NCI-H748 (cell line): ENCODE data around the gene MSH3.
"Not testable (repeated sequence)": the region's sequence is repeated elsewhere in the genome, so short reads cannot be mapped to it uniquely, and the experiment has no call there.

Source experiments
- DNase-seq: peaks from one replicate; lab custom pipeline; 2025; ENCODE audit not compliant: unreplicated experiment; lab: John Stamatoyannopoulos, UW

MSH3 gene

DNA sequence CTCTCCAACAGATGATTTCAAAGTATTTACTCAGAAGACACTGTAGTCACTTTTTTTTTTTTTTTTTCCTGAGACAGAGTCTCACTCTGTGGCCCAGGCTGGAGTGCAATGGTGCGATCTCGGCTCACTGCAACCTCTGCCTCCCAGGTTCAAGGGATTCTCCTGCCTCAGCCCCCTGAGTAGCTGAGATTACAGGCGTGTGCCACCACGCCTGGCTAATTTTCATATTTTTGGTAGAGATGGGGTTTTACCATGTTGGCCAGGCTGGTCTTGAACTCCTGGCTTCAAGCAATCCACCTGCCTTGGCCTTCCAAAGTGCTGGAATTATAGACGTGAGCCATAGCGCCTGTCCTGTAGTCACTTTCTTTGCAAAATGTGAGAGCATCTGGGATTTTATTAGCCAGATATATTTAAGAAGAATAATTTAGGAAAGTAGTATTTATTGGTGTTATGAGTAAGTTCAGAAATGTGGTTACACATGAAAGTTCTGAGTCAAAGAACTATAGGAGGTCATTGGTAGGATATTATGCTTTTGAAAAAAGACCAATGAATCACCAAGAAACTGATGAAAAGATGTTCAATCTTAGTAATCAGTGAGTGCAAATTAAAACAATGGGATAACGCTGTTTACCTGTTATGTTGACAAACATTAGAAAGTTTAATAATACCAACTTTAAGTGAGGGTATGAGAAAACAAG is 135.0 kb downstream of the MSH3 start:
- not testable (repeated sequence) for DNase-seq

DNA sequence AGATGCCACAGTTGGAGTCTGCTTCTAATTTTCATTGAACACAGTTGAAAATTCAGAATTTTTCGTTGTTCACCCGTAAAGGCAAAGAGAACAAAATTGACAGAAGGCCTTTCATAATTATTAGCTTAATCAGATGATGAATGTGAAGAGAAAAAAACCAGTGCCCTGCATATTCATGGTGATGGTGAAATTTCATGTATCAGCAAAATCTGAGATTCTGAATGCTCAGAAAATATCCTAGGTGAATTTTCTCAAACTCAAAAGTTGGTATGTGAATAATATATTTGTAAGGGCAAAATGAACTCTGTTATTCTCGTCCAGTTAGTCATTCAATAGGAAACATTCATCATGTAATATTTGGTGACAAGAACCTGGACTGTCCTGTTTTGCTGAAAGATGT is 136.2 kb downstream of the MSH3 start:
- DNase-seq = no peak

DNA sequence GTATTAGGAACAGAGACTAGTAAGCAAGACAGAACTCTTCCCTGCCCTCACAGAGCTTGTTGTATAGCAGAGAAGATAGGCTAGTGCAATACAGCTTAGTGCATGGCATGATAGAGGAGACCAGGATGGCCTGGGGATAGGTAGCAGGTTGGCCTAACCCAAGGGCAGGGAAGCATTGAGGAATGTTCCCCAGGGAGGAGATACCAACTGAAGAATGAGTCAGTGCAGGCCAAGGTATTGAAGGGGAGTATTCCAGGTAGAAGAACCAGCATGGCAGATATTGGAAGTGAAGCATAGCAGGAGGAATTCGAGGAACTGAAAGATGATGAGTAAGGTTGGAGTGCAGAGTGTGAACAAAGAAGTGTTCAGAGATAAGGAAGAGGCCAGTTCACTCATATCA is 138.9 kb downstream of the MSH3 start:
- DNase-seq = no peak

DNA sequence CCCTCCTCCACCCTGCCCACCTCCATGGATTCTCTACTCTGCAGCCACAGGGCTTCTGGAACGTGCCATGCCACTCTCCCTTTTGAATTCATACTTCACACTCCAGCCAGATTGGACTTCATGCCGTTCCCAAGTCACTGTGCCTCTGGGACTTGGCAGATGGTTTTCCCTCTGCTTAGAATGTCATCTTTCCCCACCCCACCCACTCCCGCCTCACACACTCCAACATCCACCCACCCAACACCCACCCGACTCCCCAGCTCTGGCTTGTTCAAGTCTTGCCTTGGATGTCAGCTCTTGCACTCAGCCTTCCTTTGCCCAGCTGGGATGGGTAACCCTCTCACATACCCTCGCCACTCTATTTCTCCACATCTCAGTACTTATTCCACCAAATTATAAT is 142.4 kb downstream of the MSH3 start:
- no peak for DNase-seq

DNA sequence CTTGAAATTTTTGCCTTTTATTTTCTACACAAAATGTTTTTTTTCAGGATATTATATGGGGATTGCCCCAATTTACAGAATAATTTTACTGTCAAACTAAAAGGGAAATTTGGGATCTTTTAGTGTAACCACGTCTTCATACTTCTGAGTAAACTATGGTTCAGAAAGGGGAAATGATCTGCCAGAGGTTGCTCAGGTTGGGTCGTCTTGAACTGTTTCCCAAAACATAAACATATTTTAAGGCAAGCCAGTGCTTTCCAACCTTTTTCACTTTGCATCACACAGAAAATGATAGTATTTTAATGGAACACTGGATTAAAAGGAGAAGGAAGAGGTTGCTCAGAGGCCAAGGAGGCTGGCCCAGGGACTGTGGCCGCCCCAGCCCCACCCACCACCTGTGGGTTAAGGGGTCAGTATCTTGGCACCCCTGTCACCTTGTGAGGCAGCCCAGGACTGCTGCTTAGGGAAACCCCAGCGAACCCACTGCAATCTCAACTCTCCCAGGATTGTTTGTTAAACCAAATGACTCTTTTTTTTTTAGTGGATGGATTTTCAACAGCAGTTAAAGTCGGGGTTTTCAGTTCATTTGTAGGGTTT is 143.1 kb downstream of the MSH3 start:
- no peak for DNase-seq

DNA sequence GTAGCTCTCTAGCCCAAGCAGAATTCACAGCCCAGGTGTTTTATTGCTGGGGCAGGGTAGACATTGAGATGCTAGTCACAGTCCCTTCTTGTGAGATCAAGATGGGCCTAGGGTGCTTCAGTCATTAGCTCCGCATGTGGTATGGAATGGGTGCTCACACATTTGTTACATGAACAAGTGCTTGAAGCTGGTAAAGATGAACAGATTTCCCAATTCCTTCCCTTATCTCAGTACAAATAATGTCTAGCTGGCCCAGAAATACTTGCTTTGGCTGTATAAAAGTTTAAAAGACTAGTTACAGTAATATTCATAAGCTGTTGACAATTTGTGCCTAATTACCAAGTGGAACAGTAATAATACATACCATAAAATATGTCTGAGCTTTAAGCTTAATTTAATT is 143.7 kb downstream of the MSH3 start:
- no peak for DNase-seq

DNA sequence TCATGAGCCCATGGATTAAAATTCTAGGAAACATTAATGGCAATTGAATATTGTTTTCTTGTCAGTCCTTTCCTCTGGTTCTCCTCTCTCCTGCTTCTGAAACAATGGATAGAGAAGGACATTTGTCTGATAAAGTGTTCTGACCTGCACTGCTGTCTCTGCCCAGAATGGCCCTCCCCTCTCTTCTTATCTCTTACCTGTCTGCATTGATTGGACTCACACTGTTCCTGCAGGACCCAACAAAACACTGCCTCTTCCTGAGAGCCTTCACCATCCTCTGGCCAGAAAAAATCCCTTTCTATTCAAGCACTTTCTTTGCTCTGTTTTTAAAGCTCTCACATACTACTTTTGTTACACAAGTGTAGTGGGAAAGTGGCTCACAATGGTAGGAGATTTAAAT is 144.2 kb downstream of the MSH3 start:
- DNase-seq = no peak

DNA sequence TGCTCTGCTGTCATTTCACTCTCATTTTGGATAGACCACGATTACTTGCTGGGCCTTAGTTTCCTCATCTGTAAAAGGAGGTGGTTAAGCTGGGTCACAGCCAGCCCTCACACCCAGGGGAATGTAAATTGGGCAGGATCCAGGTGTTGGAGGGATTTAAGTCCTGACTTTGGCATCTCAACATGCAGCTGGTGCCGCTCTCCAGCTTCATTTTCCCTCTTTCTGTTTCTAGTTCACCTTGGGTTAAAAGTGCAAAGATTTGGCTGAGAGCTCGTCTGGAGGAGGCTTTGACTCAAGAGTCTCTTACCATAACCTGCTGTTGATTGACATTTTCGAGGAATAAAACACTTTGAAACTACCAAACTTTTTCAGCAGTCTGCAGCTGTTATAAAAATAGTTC is 144.6 kb downstream of the MSH3 start:
- no peak for DNase-seq

DNA sequence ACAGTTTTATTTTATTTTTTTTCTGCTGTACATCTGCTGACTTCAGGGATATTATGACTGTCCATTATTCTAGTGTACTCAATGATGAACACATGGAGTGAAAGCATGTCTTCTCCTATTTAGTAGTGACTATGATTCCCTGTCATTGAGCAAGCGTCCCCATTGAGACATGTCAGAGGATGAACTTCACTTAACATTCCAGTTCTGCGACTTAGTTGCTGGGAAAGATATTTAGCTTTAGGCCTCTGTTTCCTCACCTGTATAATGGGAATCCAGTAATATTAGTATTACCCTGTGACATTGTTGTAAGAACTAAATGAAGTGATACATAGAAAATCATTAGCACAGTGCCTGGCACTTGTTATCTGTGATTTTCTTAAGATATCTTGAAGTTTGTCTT is 145.1 kb downstream of the MSH3 start:
- no peak for DNase-seq

DNA sequence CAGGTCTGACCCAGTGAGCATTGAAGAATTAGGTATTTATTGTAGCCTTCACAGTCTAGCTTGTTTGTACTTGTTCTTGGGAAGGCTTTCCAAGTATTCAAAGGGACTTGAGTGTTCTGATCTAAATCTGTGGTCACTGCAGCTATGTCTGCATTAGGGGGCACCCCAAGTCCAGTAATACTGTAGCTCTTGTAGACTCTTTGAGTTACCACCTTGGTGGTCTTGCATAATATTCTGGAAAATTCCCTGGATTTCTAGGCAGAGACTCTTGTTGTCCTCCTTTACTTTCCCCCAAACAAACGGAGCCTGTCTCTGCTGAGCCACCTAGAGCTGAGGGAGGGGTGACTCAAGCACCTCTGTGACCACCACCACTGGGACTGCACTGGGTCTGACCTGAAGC is 149.9 kb downstream of the MSH3 start:
- DNase-seq = no peak

DNA sequence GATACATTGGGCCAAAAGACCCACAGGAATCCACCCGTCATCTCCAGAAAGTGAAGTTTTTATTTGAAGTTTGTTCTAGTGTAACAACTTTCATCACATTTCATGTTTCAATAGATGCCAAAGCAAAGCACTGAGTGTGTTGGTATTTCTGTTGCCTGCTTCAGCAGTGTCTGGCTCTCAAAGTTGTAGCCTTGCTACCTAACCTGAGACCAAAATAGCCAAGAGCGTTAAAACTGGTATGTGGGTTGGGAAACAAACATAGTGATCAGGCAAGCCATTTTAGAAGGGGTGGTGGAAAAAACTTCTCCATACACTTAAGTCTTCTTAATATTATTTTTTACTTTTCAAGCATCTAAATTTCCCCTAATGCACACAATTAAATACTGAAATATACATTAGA is 150.6 kb downstream of the MSH3 start:
- DNase-seq = no peak

DNA sequence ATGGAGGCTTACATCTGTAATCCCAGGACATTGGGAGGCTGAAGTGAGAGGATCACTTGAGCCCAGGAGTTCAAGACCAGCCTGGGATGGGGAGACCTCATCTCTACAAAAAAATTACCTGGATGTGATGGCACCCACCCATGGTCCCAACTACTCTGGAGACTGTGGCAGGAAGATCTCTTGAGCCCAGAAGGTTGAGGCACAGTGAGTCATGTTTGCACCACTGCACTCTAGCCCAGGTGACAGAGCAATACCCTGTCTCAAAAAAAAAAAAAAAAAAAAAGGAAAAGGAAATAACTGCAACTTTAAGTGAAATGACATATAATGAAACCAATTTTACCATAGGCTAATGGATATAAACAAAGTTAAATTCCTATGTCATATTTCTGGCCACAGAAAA is 152.5 kb downstream of the MSH3 start:
- DNase-seq = no peak

DNA sequence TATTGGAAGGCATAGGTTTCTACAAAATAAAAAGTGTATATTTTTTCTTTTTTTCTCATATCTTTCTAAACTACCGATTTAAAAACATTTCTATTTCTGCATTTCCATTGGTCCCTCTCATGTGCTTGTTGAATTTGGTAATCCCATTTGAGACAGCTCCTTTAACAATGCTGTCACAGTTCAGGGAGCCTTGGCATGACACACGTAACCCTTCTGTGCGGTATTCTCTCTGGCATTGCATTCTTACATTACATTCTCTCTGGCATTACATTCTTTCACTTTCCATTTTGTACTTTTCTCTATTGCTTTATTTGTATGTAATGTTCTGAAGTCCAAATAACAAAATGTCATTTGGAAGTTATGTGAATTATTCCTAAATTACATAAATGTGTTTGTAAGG is 155.0 kb downstream of the MSH3 start:
- DNase-seq = no peak

DNA sequence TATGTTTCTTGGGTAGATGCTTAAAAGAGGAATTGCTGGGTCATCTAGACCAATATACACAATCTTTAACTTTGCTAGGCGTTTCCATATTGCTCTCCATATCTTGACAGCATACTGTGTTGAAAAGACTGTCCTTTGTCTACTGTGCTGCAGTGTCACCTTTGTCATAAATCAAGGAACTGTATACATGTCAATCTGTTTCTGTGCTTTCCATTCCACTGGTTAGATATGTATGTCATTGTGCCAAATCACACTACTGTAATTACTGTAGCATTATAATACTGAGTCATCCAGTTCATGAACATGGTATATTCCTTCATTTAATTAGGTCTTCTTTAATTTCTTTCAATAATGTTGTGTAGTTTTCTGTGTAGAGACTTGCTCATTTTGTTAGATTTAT is 156.0 kb downstream of the MSH3 start:
- no peak for DNase-seq

DNA sequence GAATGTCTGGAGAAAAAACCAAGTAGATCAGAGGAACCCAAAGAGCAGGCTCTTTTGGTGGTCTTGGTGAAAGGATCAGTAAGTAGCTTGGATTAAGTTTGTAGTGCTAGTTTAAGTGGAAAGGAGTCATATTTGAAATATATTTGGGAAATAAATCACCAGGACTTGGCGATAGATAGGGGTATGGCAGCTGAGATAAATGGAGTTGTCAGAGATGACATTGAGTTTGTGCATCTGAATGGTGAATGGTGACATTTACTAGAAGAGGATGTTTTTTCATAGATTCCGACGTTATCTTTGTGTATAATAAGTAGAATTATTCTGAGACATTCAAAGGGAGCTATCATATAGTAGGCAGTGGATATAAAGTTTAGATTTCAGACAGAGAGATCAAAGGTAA is 162.1 kb downstream of the MSH3 start:
- DNase-seq = no peak

DNA sequence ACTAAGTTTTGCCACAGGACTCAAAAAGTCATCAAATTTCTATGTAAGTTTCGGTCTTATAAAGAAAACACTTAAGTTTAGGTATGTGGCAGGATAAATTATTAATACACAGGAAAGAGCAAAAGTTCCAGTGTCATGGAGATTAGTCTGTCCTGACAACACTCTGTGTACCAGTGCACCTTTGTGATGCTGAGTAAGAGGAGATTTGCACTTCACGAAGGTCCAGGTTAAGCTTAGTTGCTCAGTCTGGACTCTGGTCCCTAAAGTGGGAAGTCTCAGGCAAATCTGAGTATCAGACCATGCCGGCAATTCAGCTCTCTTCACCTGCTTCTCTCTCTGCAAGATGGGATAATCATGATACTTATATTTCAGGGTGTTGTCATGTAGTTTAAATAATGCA is 166.2 kb downstream of the MSH3 start:
- no peak for DNase-seq

DNA sequence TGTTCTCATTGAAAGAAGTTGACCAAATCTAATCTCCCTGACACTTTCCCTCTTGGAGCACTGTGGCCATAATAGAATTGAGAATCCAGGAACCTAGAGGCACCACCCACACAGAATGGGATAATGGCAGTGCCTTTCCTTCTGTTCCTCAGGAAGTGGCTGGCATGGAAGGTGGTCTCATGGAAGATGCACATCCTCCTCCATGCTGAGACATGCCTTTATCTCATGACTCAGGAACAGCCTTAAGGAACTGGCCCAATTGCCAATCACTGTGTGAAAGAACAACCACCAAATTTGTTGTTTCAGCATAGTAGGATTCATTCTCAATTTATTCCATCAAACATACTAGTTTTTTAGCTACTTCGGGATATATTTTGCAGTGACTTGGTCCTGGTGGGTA is 168.2 kb downstream of the MSH3 start:
- no peak for DNase-seq

DNA sequence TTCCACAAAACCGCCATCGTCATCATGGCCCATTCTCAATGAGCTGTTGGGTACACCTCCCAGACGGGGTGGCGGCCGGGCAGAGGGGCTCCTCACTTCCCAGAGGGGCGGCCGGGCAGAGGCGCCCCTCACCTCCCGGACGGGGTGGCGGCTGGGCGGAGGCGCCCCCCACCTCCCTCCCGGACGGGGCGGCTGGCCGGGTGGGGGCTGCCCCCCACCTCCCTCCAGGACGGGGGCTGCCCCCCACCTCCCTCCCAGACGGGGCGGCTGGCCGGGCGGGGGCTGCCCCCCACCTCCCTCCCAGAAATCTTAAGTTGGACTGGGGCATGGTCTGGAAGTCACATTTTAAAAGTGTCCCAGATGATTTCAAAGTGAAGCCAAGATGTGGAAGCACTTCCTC is 169.7 kb downstream of the MSH3 start:
- DNase-seq = not testable (repeated sequence)

DNA sequence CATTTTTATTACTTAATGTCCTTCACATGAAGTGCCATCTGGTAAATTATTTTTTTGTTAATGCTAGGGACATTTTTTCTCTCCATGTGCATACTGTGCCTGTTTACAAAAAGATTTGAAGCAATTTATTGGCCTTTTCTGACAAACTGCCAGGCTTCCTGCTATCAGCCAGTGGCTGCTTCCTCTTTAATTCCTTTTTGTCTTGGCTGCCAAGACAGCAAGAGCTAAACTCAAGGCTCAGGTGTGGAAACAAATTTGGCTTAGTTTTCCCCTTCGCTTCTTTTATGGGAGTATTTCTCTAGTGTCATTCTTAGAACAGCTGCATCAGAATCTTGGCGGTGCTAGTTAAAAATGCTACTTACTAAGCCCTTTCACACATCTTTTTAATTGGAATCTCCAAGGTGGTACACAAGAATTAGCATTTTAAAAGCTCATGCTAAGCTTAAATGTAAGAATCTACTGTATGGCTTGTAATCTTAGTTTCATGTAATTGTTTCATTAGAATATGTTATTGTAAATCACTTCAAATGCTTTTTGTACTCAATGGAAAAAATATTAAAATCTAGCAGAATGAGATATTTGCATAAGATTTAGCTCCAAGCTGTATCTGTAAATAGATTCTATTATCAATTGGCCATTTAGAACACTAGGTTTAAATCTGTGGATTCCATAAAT is 171.5 kb downstream of the MSH3 start:
- no peak for DNase-seq

DNA sequence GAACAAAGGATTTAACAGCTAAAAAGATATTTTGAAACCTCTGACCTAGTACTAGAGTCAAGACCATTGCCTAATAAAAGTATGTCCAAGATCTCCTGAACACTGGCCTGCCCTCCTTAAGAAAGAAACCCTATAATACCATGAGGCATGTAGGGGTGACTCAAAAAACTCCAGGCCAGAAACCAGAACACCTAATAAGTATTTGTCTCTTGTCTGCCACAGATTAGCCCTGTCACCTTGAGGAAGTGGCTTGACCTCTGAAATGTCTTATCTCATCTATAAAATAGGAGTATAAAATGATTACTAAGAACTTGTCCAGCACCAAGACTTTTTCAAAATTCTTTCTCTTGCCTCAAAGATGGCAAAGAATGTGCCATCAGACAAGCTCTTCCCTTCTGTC is 180.3 kb downstream of the MSH3 start:
- no peak for DNase-seq

DNA sequence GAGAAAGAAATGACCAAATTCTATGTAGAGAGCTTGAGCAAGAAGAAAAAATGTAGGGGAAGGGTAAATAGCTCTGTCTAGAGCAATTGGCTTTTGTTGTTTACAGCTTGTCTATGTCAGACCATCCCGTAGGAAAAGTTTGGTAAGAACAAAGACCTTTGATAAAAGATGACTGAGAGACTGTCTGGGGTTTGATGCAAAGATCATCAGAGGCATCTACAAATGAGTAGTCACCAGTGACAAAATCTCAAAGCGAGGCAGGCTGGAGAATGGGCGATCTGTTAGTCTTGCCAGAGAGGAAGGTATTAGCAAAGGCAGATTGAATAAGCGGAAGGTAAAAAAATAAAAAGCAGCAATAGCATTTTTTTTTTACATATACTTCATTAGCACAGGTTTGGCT is 180.7 kb downstream of the MSH3 start:
- no peak for DNase-seq

DNA sequence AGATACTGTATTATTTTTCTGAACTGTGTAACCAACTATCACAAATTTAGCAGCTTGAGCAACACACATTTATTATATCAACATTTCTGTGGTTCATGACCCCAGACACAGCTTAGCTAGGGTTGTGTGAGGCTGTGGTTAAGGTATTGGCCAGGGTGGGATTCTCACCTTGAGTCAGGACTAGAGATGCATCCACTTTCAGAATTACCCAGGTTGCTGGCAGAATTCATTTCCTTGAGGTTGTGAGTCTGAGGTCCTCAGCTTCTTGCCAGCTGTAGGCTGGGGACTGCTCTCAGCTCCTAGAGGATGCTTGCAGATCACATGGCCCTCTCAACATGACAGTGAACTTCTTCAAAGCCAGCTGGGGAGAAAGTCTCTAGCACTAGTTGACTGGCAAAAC is 183.2 kb downstream of the MSH3 start:
- DNase-seq = no peak
